Transverse colon (tissue), 4 donors: ENCODE results near the gene UBXN2A. TPM values are rescaled to one million over a fixed set of nuclear protein-coding genes. Genes with fewer than 3 reads are reported as not detected.

Experiments used
- DNase-seq: peaks from one replicate; pipeline ENCODE4 v3.0.0-alpha.2; 2019
- H3K27ac ChIP-seq, 4 donors: fragments of 200-600 bp; sonication (generic); 2 replicates each; pipeline ENCODE4 v1.5.1; 2016 to 2018; ENCODE audit warnings: inconsistent platforms in 4 of 4
- H3K27me3 ChIP-seq: fragments of 200-600 bp; sonication (generic); 2 replicates; pipeline ENCODE4 v1.5.1; 2017; ENCODE audit warnings: inconsistent platforms
- H3K36me3 ChIP-seq, 4 donors: fragments of 200-600 bp; sonication (generic); 2 replicates each; pipeline ENCODE4 v1.5.1; 2017 to 2019; ENCODE audit warnings: inconsistent platforms in 4 of 4
- H3K4me1 ChIP-seq, 4 donors: fragments of 200-600 bp; sonication (generic); 2 replicates each; pipeline ENCODE4 v1.5.1; 2017 to 2020; ENCODE audit warnings: inconsistent platforms in 4 of 4
- H3K4me3 ChIP-seq, 4 donors: fragments of 200-600 bp; sonication (generic); 1 replicate in 1 of 4; 2 replicates in 3 of 4; pipeline versions ENCODE4 v1.5.1 to v1.6.1; 2017 to 2019; ENCODE audit warnings: inconsistent platforms in 4 of 4
- H3K9me3 ChIP-seq, 2 donors: fragments of 200-600 bp; sonication (generic); 2 replicates each; pipeline ENCODE4 v1.5.1; 2017 to 2019; ENCODE audit warnings: inconsistent platforms in 2 of 2
- EP300 ChIP-seq: sonication (generic); formaldehyde crosslinking; IDR thresholded peaks from one replicate; pipeline ENCODE4 v1.6.1; 2017; ENCODE audit warnings: antibody characterized with exemption, low read depth
- POLR2AphosphoS5 ChIP-seq, 3 donors: sonication (generic); formaldehyde crosslinking; IDR thresholded peaks; one replicate each; pipeline ENCODE4 v1.6.1; 2016; ENCODE audit warnings: antibody characterized with exemption in 3 of 3
- WGBS, 2 donors: methylation state at CpG; one replicate each; pipeline ENCODE4 v1.1.5; 2018; ENCODE audit warnings: low coverage in 1 of 2; 5-methylcytosine and 5-hydroxymethylcytosine counted together
- in situ Hi-C, 4 donors: fragments of 200-750 bp; cut with MboI; loops; one replicate each; pipeline versions ENCODE4 v1.15.0 to v1.15.1; 2017; ENCODE audit warnings: low sequenced_read_pairs in 3 of 4, low pct_ligation_motif_present in 1 of 4, low pct_unique_long_range_greater_than_20kb in 1 of 4
- intact Hi-C: fragments of 100-400 bp; cut with DNase I; formaldehyde crosslinking; loops from one replicate; pipeline ENCODE4 v1.15.1; 2023; ENCODE audit warnings: low total_unique reads
- small RNA-seq, 4 donors: library from RNA; depleted of rRNA; stranded (forward); fragments of <200 nt; gene quantifications; one replicate each; pipeline ENCODE3, GENCODE V24; 2016
- total RNA-seq, 4 donors: library from RNA; depleted of rRNA; stranded (reverse); fragments of >200 nt; gene quantifications; one replicate each; pipeline ENCODE4 v1.1.0, GENCODE V29; 2016

UBXN2A gene
- total RNA-seq, 4 donors from 2014 or later: 6.4 to 13.7 (median 10.8) TPM

DNA sequence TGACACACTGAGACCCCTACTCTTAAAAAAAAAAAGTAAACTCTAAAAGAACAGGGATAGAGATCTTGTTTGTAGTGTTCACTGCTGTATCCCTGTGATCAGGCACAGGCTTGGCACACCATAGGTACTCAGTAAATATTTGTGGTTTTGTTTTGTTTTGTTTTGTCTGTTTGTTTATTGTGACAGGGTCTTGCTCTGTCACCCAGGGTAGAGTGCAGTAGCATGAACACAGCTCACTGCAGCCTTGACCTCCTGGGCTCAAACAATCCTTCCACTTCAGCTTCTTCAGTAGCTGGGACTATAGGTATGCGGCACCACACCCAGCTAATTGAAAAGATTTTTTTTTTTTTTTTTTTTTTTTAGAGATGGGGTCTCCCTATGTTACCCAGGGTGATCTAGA lies 112.7 kb downstream of the UBXN2A start:
- in situ Hi-C loops: no loop called here

More for the DNA sequence above, 112.7 kb downstream of the UBXN2A start:
- H3K9me3 ChIP-seq: no peaks in the 10 kb centered on the region
- TF ChIP-seq EP300 (no peak), POLR2AphosphoS5 (IDR thresholded peaks at IDR 0.05) (no peak)
- peaks cover 5 to 17% (median 11%) of the 10 kb centered on the region in 4 donors for H3K4me1 ChIP-seq
- intact Hi-C loops: no loop called here
- no peak overlapping the region for H3K4me3 ChIP-seq
- peaks cover 13% of the 10 kb centered on the region for H3K27me3 ChIP-seq
- no peak for DNase-seq
- no peak overlapping the region for H3K27ac ChIP-seq
- no peaks in the 10 kb centered on the region for H3K36me3 ChIP-seq
- WGBS, 2 donors: 100% methylated on average over 1 of the region's 1 CpG

Small RNA genes lying within 50 kb of the gene (small RNA-seq; reads per million reads assigned to genes)
- gene RN7SL610P: 0 reads per million in 4 donors
- gene RNU6-370P: 0 reads per million in 4 donors

Other genes with a start within 250 kb of the UBXN2A start
- 10 to 100 TPM; 37.1 to 82.7 (median 40.7) TPM for gene ATAD2B, start 13.3 kb upstream of the UBXN2A start, total RNA-seq
- gene MFSD2B, start 69.6 kb downstream of the UBXN2A start, total RNA-seq: under 1 TPM in 1 of 4 donors, not detected in 3; 0.16 TPM
- gene WDCP, start 106.9 kb downstream of the UBXN2A start, total RNA-seq: 1 to 10 TPM; 1.5 to 4.0 (median 3.0) TPM
- gene FKBP1B, start 109.3 kb downstream of the UBXN2A start, total RNA-seq: 10 to 100 TPM in 1 of 4 donors, 1 to 10 TPM in 3; 6.0 to 27.3 (median 8.4) TPM
- gene SF3B6, start 135.9 kb downstream of the UBXN2A start, total RNA-seq: 100 to 1,000 TPM in 1 of 4 donors, 10 to 100 TPM in 3; 17.3 to 104 (median 93.2) TPM
- gene TP53I3, start 144.4 kb downstream of the UBXN2A start, total RNA-seq: 100 to 1,000 TPM in 3 of 4 donors, 10 to 100 TPM in 1; 83.2 to 257 (median 128) TPM
- gene PFN4, start 182.9 kb downstream of the UBXN2A start, total RNA-seq: under 1 TPM in 1 of 4 donors, not detected in 3; 0.80 TPM
- 10 to 100 TPM in 1 of 4 donors, 1 to 10 TPM in 2, under 1 TPM in 1; 0.75 to 17.8 (median 3.9) TPM for gene FAM228B, start 183.0 kb downstream of the UBXN2A start, total RNA-seq
- under 1 TPM in 1 of 4 donors, not detected in 3; 0.27 TPM for gene FAM228A, start 234.6 kb downstream of the UBXN2A start, total RNA-seq